ENCODE results near the gene SHOC2. TPM values are rescaled to one million over a fixed set of nuclear protein-coding genes. Genes with fewer than 3 reads are reported as not detected.

SHOC2 gene
- total RNA-seq, 3 donors from 2014 or later, result 60.3 to 69.7 (median 65.9) TPM

DNA sequence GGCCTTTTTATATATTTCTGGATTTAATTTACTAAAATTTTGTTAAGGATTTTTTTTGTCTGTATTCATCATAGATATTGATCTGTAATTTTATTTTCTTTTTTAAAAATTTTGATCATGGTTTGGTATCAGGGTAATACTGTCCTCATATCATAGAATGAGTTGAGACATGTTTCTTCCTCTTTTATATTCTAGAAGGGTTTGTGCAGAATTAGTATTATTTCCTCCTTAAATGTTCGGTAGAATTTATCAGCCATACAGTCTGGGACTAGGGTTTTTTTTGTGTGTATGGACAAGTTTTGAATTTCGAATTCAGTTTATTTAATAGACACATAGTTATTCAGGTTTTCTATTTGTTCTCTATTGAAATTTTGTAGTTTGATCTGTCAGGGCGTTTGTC, 54.0 kb downstream of the SHOC2 start:
- intact Hi-C loops (cut with DNase I; ENCODE audit: low total_unique reads), result no loop called here
- Histone ChIP-seq H3K27ac (no peak overlapping the region), H3K4me1 (no peaks in the 10 kb centered on the region), H3K27me3 (no peaks in the 10 kb centered on the region), H3K9me3 (no peaks in the 10 kb centered on the region), H3K36me3 (no peaks in the 10 kb centered on the region), H3K4me3 (no peak overlapping the region)
- TF ChIP-seq POLR2AphosphoS5 (IDR thresholded peaks at IDR 0.05) (no peak), POLR2A (IDR thresholded peaks at IDR 0.05) (no peak), CTCF (IDR thresholded peaks at IDR 0.05) (no peak)
- no peak for DNase-seq (ENCODE audit: low spot score in 2 of 2)

GRCh38 chr10:110976577-110976976, 57.2 kb downstream of the SHOC2 start:
- TF ChIP-seq POLR2A (IDR thresholded peaks at IDR 0.05) (no peak), CTCF (IDR thresholded peaks at IDR 0.05) (no peak), POLR2AphosphoS5 (IDR thresholded peaks at IDR 0.05) (no peak)
- no peak for DNase-seq (ENCODE audit: low spot score in 2 of 2)
- intact Hi-C loops (cut with DNase I; ENCODE audit: low total_unique reads), result no loop called here
- Histone ChIP-seq H3K4me1 (no peaks in the 10 kb centered on the region), H3K36me3 (no peaks in the 10 kb centered on the region), H3K27ac (no peak overlapping the region), H3K4me3 (no peak overlapping the region), H3K9me3 (no peaks in the 10 kb centered on the region), H3K27me3 (no peaks in the 10 kb centered on the region)

- no peaks in the 10 kb centered on the region for H3K27me3 ChIP-seq
- no peak overlapping the region for H3K4me3 ChIP-seq
- no peak overlapping the region for H3K27ac ChIP-seq
- intact Hi-C loops (cut with DNase I; ENCODE audit: low total_unique reads), result no loop called here
- H3K36me3 ChIP-seq, result no peaks in the 10 kb centered on the region
- DNase-seq (ENCODE audit: low spot score in 2 of 2), result no peak
- no peaks in the 10 kb centered on the region for H3K4me1 ChIP-seq
- no peaks in the 10 kb centered on the region for H3K9me3 ChIP-seq
- TF ChIP-seq CTCF (IDR thresholded peaks at IDR 0.05), result no peak
- no peak for TF ChIP-seq POLR2A (IDR thresholded peaks at IDR 0.05)
- TF ChIP-seq POLR2AphosphoS5 (IDR thresholded peaks at IDR 0.05), result no peak
Observed at GRCh38 chr10:110977662-110978061, 58.3 kb downstream of the SHOC2 start.

DNA sequence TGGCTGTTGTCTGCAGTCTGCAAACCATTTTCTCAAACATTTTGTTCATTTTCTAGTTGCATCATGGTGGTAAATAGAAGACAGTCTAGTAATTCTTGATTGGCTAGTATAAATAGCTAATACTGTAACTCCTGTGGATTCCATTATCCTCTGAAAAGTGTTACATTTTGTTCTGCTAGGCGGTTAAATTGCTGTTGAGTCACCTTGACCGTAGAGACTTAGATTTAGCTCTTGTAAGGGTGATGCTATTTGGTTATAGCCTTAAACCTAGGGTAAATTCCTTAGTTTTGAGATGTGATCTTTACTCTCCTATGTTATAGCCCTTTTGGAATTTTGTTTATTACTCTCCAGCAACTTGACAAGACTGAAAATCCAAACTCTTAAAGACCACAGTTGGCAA, 58.8 kb downstream of the SHOC2 start:
- H3K4me1 ChIP-seq, result no peaks in the 10 kb centered on the region
- H3K36me3 ChIP-seq, result no peaks in the 10 kb centered on the region
- H3K27ac ChIP-seq, result no peak overlapping the region
- intact Hi-C loops (cut with DNase I; ENCODE audit: low total_unique reads), result no loop called here
- TF ChIP-seq POLR2AphosphoS5 (IDR thresholded peaks at IDR 0.05) (no peak), CTCF (IDR thresholded peaks at IDR 0.05) (no peak), POLR2A (IDR thresholded peaks at IDR 0.05) (no peak)
- no peaks in the 10 kb centered on the region for H3K27me3 ChIP-seq
- H3K4me3 ChIP-seq, result no peak overlapping the region
- H3K9me3 ChIP-seq, result no peaks in the 10 kb centered on the region
- DNase-seq (ENCODE audit: low spot score in 2 of 2), result no peak

- TF ChIP-seq CTCF (IDR thresholded peaks at IDR 0.05), result no peak
- no peak for TF ChIP-seq POLR2AphosphoS5 (IDR thresholded peaks at IDR 0.05)
- H3K36me3 ChIP-seq, result no peaks in the 10 kb centered on the region
- no peak overlapping the region for H3K4me3 ChIP-seq
- intact Hi-C loops (cut with DNase I; ENCODE audit: low total_unique reads), result no loop called here
- H3K27me3 ChIP-seq, result no peaks in the 10 kb centered on the region
- H3K9me3 ChIP-seq, result no peaks in the 10 kb centered on the region
- no peak for DNase-seq (ENCODE audit: low spot score in 2 of 2)
- H3K27ac ChIP-seq, result no peak overlapping the region
- H3K4me1 ChIP-seq, result no peaks in the 10 kb centered on the region
Observed at GRCh38 chr10:110979611-110980010, 60.2 kb downstream of the SHOC2 start.
